ENCODE measurements around the gene LYAR.

Gene LYAR

DNA sequence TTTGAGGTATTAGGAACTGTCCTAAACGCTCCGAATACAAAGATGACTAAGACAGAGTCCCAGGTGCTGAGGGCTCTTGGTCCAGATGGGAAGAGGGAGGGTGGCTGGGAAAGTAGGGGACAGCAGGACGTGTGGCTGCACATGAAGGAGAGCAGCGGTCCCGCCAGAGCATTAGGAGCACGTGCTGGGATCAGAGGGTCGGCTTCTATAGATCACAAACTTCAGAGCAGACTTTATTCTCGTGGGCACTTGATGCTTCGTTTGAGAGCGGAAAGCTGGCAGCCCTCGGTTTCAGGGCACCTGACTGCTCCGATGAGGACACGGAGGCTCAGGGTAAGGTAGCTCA, 26.2 kb upstream of the LYAR start:
- no peak for DNase-seq (ENCODE audit: low spot score)

DNA sequence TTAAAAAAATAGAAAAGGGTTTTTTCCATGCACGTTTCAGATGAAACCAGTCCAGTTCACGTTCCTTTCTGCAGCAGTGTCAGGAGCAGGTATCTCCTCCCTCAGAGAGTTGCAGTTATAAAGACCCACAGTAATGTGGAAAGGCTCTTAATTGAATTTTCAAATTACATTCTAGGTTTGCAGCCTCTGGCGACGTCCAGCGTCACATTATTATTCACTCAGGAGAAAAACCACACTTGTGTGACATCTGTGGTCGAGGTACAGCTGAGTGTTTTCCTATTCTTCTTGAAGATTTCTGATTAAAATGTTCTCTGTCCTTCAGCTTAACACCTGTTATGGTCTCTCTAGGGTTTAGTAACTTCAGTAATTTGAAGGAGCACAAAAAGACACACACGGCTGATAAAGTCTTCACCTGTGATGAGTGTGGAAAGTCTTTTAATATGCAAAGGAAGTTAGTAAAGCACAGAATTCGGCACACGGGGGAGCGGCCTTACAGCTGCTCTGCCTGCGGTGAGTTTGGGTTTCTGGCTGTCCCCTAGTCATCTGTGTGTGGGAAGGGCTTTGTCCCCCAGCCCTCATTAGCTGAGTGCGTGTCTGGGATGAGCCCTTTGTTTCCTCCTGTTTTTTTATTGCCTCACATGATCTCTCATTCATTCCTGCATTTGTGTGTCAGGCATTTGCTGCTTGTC, 25.7 kb upstream of the LYAR start:
- DNase-seq (ENCODE audit: low spot score): no peak

DNA sequence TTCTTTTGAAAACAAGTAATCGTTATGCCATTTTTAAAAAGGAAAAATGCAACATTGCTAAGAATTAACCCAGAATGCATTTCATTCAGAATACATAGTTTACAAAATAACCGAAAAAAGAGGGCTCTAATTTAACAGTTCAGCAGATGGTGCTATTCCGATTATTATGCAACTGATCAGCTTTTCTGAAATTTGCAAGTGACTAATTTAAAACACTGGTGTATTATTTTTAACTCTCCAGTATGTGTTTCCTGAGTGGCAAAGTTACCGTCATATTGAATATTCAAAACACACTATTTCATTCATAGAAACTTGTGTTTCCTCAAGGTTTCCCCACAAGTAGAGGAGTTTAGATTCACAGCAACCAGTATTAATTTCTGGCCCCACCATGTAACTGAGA, 21.2 kb upstream of the LYAR start:
- DNase-seq (ENCODE audit: low spot score): no peak

DNA sequence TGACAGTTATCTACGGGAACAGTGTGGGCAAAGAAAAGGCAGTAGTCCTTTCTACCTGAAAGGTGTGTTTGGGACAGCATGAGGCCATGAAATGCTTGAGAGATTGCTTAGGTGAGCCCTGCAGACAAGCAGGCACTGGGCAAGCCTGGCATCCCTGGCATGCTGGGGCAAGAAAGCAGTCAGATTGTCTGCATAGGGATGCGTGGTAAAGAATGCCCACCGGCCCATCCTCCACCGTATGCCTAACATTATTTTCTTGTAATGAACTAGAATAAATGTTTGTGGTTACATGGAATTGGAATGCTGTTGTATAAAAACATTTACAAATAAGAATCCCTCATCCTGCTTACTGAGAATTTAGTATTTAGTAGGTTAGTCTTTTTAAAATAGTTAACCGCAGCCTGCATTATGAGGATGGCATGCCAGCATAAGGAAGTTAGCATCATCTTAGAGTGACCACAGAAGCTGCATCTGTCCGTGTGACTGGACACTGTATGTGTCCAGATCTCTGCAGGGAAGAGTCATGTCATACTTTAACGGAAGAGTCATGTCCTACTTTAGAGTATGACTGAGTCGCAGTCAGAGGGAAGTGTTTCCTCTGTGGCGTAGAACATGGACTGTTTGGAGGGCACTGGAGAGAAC, 19.0 kb upstream of the LYAR start:
- no peak for DNase-seq (ENCODE audit: low spot score)

DNA sequence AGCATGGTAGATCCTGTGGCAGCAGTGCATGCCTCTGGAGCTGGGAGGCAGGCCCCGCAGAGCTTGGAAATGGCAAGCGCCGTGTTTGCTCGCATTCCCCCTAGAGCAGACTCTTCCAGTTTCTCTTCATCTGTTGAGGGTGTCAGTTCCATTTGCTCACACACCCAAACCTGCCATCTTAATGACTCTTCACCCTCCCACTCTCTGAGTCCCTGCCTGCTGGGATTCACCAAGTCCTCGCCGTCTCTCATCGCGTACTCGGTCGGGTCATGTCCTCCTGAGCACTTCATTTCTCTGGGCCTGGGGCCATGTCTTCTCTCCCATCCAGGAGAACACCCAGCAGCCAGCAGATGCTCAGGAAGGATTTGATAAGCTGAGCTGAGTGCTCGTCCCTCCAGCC, 17.0 kb upstream of the LYAR start:
- DNase-seq (ENCODE audit: low spot score): no peak

DNA sequence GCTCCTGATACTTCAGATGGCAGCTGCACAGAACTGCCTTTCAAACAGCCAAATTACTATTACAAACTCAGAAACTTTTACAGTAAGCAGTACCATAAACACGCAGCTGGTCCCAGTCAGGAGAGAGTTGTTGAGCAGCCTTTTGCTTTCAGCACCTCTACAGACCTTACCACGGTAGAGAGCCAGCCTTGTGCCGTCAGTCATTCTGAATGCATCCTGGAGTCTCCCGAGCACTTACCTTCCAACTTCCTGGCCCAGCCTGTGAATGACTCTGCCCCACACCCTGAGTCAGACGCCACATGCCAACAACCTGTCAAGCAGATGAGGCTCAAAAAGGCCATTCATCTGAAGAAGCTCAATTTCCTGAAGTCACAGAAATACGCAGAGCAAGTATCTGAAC, 12.5 kb upstream of the LYAR start:
- no peak for DNase-seq (ENCODE audit: low spot score)

DNA sequence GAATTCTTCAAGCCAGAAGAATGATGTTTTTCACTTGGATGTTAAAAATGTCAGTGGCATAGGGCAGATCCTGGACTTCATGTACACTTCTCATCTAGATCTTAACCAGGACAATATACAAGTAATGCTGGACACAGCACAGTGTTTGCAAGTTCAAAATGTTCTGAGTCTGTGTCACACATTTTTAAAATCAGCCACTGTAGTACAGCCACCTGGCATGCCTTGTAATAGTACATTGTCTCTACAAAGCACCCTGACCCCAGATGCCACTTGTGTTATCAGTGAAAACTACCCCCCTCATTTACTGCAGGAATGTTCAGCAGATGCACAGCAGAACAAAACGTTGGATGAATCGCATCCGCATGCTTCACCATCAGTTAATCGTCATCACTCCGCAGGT, 12.0 kb upstream of the LYAR start:
- DNase-seq (ENCODE audit: low spot score): no peak

DNA sequence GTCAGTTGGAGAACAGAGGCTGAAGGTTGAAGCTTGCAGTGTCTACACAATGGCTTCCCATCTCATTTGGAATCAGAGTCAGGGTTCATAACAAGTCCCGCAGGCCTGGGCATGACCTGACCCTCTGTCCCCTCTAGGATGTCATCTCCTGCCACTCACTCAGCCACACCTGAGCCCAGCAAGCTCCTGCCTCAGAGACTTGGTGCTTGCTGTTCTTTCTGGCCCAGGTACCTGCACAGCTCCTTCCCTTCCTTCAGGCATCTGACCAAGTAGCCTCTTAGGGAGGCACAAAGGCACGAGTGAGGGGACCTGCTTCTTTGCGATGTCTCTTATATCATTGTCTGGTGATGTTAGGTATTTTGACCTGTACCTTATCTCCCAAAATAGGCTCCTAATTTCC, 9.1 kb upstream of the LYAR start:
- no peak for DNase-seq (ENCODE audit: low spot score)

DNA sequence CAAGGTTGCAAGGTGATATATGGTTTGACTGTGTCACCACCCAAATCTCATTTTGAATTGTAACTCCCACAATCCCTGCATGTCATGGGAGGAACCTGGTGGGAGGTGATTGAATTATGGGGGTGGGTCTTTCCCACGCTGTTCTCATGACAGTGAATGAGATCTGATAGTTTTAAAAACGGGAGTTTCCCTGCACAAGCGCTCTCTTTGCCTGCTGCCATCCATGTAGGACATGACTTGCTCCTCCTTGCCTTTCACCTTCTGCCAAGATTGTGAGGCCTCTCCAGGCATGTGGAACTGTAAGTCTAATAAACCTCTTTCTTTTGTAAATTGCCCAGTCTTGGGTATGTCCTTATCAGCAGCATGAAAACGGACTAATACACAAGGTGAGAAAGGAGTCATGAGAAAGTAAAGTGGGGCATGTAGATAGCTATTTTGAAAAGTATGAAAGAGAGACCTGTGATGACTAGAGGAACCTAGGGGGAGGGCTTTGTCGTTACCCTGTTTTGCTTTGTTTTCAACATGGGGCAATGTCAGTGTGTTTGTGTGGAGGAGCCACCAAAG, 6.4 kb upstream of the LYAR start:
- DNase-seq (ENCODE audit: low spot score): no peak

DNA sequence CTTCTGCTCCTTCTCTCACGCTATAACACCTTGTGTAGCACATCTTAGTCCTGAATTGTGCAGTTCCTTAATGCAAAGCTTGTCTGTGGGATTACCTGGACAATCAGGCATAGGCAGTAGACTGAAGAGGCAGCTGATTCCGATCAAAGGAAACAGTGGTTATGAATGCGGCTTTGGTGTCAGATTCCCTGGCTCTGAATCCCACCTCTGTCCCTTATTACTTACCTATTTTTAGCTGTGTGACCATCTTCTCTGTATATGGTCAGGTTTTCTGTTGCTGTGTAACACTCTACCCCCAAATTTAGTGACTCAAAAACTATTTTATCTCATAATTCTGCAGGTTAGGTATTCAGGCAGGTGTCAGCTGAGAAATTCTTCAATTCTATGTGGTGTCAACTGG, 3.3 kb upstream of the LYAR start:
- DNase-seq (ENCODE audit: low spot score): no peak

DNA sequence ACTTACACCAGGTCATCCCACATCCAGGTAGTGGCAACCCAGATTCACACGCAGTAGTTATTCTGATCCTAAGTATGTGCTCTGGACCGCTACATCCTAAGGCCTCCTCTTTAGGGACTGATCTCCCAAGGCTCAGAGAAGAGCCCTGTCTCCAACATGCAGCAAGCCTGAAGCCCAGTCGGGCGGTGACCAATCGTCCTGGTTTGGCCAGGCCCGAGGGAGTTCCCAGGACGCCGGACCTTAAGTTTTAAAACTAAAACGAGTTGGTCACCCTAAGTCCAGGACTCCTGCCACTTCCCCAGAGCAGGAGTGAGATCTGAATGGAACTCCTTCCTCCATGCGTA, 385 bp downstream of the LYAR start:
- no peak for DNase-seq (ENCODE audit: low spot score)

DNA sequence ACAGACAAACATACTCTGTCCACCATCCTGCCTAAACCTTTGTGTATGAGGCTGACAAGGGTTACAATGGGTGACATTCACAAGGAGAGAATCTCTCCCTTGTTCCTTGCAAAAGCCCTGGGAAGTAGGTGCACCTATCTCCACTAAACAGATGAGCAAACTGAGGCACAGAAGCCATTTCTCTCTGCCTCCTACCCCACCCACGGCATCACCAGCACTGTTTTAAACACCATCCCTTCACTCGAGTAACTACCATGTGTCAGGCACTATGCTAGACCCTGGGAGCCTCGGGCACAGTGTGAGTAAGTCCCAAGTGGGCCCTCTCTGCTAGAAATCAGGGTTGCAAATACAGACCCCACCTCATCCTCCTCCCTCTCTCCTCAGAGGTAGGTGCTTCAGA, 899 bp downstream of the LYAR start:
- DNase-seq (ENCODE audit: low spot score): no peak

DNA sequence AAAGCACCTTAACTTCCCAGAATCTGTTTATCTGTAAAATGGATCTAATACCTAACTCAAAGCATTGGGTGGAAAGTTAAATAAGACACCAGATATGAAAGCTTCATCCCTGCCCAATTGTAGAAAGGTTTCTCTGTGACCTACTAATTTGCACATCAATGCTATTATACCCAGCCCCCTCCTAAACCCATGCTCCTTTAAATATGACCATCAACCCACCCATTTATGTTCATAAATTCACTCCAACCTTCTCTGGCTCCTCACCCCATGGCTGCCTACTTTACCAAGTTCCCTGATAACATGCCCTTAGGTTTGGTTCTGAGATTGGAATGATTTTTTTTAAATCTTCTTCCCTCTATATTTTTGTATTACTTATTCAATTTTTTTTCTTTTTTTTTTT, 1.9 kb downstream of the LYAR start:
- no peak for DNase-seq (ENCODE audit: low spot score)

DNA sequence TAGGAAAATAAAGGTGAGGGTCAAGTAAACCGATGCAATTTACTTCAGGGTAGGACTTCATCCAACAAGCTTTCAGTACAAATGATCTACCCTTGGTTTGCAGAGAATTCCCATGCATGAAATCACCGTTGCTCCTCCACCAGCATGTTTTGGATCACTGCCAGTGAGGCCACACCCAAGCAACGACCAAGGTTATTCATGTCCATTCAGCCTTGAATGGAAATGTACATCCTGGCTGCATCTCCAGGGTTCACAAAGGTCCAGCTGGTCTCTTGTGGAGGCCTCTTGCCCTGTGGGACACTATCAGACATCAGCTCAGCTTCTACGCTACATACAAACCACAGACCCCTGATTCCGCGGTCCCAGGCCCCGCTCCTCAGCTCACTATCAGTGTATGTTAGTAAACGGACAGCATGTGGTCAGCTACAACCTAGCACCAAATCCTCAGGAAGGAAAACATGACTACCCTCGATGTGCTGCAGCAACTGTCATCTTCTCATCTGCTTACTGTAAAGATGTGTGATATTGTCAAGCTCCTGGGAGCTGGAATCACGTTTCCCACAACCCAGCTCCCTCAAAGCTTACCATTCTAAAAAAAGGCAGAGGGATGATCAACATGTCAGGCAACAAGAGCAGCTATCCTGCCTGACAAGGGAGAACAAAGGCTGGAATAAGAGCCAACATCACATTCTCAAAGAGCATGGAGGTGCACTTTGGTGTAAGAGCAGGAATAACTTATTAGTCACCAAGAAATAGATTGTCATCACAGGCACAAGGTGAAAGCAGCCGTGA, 4.9 kb downstream of the LYAR start:
- peak; percentile 47 for DNase-seq (ENCODE audit: low spot score)

DNA sequence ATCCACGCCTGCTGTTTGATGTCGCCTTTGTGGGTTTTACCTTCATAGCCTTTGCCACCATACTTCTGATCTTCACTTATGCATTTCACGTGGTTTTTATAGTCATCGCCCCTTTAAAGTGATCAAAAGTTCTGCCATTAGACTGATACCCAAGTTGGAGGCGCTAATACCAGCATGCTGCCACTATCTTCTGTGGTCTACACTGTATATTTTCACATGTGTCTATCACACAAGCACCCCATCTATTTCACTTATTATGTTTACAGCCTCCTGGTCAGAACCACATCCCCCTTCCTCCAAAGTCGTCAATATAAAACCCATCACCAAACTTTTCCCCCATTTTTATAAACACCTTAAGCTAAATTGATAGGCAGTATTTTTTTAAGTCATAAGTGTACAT, 8.2 kb downstream of the LYAR start:
- DNase-seq (ENCODE audit: low spot score): no peak

DNA sequence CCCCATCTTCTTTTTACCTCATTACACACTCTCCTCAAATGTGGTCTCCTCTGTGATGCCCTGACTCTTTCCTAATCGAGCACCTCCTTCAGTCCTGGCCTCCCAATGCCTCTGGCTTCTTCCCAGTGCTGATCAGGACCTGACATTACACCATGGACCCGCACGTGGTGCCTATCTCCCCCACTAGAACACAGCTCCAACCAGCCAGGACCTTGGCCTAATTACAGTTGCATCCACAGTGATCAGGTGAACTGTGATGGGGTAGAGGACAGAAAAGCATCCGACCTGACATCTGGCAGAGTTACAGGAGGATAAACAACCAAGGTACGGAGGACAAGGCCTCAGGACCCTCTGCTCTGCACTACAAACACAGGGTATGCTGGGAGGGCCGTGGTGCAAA, 12.4 kb downstream of the LYAR start:
- no peak for DNase-seq (ENCODE audit: low spot score)

DNA sequence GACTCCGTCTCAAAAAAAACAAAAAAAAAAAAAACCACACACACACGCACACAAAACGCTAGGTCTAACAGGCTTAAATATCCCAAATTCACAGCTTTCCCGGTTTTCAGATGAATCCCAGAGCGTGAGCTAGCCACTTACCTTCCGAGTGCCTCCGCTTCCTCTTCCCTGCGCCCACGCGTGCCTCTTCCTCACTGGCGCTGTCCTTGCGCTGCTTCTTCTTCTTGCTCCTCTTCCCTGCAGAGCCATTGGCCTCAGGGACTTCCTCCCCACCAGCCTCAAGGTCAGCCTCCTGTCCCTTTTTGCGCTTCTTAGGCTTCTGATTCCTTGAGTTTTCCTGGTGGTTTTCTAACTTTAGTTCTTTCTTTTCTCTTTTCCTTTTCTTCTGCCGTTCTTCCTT, 15.7 kb downstream of the LYAR start:
- DNase-seq (ENCODE audit: low spot score): no peak

DNA sequence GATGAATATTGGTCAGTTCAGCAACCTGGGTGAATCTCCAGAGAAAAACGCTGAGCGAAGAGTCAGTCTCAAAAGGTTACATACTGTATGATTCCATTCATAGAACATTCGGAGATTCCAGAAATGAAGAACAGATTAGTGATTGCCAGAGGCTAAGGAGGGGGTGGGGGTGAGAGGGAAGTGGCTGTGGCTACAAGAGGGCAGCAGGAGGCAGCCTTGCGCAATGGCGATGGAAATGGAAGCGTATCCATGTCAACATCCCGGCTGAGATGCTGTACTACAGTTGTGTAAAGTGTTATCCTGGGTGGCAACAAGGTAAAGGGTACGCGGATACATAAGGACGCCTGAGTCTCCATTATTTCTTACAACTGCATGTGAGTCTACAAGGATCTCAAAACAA, 18.0 kb downstream of the LYAR start:
- DNase-seq (ENCODE audit: low spot score): no peak

DNA sequence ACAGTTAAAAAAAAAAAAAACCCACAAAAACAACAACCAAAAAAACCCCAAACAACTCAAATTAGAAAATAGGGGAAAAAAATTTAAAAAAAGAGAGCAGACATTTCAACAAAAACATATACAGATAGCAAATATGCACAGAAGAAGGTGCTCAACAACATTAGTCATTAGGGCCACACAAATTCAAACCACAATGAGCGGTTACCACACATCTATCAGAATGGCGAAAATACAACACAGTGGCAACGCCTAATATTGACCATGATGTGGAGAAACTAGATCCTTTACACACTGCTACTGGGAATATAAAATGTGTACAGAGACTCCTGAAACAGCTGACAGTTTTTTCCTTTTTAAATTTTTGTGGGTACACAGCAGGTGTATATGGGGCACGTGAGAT, 19.4 kb downstream of the LYAR start:
- no peak for DNase-seq (ENCODE audit: low spot score)

DNA sequence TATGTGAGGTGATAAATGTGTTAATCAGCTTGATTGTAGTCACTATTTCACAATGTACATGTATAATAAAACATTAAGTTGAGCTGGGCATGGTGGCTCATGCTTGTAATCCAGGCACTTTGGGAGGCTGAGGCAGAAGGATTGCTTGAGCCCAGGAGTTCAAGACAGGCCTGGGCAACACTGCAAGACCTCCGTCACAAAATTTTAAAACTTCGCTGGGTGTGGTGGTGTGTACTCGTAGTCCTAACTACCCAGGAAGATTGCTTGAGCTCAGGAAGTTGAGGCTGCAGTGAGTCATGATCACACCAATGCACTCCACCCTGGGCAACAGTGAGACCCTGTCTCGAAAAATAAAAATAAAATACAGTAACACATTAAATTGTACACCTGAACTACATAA, 20.1 kb downstream of the LYAR start:
- DNase-seq (ENCODE audit: low spot score): no peak

DNA sequence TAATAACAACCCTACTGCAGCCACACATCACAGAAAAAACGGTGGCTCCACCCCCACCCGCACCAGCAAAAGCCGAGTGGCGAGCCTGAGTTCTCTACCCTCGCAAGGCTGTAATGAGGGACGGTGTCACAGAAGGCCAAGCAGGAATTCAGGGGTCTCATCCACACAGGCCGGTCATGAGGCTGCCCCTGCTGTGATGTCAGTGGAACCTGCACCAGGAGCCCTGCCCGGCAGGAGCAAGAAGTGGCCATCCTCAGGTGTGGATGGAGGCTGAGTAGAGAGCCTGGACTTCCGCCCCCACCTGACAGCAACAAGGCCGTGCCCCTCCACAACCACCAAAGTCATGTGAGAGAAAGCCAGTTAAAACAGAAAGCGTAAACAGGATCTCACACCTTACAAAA, 20.6 kb downstream of the LYAR start:
- no peak for DNase-seq (ENCODE audit: low spot score)

DNA sequence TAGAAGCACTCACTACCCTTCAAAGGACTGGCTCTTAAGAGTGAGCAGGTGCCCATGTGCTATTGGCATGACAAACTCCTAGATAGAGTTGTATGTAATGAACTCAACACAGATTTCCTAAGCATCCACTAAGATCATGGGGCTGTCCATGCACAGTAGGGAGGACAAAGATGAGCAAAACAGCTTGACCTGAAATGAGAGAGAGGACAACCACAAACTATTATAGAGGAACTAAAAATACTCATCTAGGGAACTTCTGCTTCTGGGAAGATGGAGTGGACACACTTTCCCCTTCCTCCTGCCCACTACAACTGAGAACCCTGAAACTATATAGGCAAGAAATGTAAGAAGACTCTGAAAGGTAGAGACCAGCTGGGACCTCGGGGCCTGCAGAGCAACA, 21.2 kb downstream of the LYAR start:
- DNase-seq (ENCODE audit: low spot score): no peak

DNA sequence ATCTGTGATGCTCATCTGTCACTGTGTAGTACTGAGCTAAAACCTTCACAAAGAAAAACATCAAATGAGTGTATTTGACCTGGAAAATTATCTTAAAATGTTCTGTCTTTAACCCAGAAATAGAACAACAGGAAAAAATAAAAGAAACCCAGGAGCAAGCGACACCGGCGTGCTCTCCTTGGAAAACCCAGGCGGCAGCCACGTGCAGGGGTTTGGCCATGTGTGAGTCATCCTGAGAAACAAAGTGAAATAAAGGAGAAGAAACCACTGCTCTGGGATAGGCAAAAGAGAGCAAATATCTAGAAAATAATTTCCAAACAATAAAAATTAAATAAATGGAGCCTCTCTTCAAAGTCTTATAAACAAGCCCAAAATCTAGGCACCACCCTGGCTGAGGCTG, 22.0 kb downstream of the LYAR start:
- DNase-seq (ENCODE audit: low spot score): no peak
